ENCODE measurements around the gene SH3BP4.

GRCh38 chr2:234911271-234911670, 40.5 kb upstream of the SH3BP4 start:
- TF ChIP-seq CTCF (IDR thresholded peaks at IDR 0.05; ENCODE audit: low read depth, low read length, poor library complexity, severe bottlenecking) (no peak), EZH2phosphoT487 (IDR thresholded peaks at IDR 0.05; ENCODE audit: borderline replicate concordance, low read length) (no peak)
